EH (cell line): Measurements from ENCODE around the gene KREMEN2.

Experiments used
- DNase-seq: peaks from one replicate; pipeline ENCODE4 v3.0.0-alpha.2; 2015; ENCODE audit warnings: low read depth

The KREMEN2 gene

DNA sequence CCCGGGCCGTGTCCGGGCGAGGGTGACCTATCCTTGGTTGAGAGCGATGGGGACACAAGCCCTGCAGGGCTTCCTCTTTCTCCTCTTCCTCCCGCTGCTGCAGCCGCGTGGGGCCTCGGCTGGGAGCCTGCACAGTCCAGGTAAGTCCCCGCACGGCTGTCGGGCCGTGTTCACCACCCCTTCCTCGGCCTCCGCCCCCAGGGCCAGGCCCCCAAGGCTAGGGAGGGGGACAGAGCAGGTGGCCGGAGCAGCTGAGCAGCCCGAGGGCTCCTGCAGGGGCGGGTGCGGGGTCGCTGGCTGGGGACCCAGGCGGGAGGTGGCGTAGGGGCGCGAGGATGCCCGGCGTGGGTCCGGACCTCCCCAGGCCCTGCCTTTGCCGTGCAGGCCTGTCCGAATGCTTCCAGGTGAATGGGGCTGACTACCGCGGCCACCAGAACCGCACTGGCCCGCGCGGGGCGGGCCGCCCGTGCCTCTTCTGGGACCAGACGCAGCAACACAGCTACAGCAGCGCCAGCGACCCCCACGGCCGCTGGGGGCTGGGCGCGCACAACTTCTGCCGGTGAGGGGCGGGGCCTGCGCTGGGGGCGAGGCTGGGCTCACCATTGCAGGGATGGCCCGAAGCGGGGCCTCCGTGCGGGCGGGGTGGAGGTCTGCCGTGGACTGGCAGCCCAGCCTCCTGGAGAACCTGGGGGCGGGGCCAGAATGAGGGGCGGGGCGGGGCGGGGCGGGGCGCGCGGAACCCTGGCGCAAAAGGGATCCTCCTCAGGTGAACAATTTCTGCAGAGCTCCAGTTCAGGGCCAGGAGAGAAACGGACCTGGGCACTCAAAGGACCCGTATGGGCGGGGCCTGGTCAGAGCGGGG is 631 bp downstream of the KREMEN2 start:
- DNase-seq = peak; percentile 27

DNA sequence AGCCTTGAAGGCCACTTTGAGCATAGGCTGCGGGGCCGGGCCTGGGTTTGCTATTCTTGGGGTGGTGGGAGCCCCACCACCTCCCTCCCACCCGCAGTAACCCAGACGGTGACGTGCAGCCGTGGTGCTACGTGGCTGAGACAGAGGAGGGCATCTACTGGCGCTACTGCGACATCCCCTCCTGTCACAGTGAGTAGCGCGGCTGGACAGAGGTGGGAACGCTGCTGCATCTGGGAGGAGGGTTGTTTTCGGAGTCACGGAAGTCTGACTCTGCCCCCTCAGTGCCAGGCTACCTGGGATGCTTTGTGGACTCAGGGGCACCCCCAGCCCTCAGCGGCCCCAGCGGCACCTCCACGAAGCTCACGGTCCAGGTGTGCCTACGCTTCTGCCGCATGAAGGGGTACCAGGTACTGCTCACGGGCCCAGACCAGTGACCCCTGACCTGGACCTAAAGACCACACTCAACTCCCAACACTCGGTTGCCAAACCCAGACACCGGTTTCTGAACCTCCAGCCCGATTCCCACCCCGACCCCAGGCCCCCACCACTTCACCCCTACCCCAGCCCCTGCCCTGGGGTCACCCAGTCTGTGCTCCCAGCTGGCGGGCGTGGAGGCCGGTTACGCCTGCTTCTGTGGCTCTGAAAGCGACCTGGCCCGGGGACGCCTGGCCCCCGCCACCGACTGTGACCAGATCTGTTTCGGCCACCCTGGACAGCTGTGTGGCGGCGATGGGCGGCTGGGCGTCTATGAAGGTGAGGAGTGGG is 2.1 kb downstream of the KREMEN2 start:
- DNase-seq = no peak

DNA sequence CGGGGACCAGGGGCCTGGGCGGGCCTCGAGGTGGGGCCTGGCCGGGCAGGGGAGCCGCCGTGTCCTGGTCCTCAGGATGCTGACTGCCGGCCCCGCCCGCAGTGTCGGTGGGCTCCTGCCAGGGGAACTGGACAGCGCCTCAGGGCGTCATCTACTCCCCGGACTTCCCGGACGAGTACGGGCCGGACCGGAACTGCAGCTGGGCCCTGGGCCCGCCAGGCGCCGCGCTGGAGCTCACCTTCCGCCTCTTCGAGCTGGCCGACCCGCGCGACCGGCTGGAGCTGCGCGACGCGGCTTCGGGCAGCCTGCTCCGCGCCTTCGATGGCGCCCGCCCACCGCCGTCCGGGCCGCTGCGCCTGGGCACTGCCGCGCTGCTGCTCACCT is 2.7 kb downstream of the KREMEN2 start:
- DNase-seq = no peak

DNA sequence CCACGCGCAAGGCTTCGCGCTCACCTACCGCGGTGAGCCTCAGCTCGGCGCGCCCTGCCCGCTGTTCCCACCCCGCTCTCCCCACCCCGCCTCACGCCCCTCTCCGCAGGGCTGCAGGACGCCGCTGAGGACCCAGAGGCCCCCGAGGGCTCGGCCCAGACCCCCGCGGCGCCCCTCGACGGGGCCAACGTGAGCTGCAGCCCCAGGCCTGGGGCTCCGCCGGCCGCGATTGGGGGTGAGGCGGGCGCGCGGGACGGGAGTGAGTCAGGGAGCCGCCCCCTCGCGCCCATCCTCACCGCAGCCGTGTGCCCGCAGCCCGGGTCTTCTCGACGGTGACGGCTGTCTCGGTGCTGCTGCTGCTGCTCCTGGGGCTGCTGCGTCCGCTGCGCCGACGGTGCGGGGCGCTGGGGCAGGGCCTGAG is 3.1 kb downstream of the KREMEN2 start:
- no peak for DNase-seq

DNA sequence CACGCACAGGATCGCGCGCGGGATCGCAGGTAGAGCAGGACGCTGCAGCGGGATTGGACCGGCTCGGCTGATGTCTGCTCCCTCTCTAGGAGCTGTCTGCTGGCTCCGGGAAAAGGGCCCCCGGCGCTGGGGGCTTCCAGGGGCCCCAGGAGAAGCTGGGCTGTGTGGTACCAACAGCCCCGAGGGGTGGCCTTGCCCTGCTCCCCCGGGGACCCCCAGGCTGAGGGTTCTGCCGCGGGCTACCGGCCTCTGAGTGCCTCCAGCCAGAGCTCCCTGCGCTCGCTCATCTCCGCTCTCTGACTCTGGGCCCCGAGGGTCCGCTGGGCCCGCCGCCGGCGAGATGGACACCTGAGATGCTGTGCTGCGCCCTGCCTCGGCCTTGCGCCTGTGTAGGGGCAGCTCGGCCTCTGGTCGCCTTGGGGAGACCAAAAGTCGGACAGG is 3.7 kb downstream of the KREMEN2 start:
- no peak for DNase-seq

DNA sequence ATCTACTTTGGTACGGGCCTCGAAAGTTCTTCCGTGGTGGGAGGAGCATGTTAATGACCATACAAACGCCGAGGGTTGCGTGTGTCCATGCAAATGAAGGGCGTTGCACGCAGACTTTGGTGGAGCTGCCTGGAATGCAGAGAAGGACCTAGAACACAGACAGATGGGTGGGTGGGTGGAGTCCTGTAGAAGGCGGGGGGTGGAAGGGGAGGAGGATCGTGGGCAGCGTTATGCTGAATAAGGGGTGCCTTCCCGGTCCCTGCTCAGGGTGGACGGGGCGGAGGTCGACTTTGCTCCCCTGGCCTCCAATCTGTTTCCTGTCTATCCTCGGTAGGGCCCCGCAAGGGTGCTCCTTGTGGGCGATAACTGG is 4.3 kb downstream of the KREMEN2 start:
- DNase-seq = no peak

DNA sequence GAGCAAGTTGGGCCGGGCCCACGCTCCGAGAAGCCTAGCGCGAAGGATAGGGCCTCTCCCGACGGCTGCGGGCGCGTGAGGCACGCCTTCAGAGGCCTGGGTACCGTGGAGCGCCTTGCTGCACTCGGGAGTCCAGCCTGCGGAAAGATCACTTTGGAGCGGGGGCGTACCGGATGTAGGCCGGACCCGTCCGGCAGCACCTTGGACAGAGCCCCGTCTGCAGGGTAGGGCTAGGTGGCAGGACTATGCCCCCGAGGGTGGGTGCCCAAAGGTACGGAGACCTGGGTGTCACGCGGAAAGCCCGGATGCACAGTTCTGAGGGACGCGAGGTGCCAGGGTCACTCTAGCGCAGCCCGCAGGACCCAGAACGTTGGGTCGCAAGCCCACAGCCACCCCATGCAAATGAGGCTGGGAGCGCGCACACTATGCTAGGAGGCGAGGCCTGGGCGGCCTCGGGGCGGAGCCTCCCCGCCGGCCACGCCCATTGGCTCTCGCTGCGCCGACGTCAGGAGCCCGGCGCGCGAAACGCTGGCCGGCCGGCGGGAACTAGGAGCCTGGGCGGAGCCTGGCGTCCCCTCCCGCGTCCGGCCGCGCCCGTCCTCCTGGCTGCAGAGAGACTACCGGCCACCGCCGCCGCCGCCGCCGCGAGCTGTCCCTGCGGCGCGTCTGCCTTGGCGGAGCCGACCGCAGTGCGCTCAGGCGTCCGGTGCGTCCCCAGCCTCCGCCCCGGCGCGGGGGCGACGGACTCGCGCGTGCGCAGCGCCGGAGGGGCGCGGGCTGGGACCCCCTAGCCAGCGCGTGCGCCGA is 4.9 kb downstream of the KREMEN2 start, which contains the start of gene PAQR4:
PAQR4 (plus strand) TSS at position 611 of the 807 bp plus-strand sequence. CDS start 327 bp downstream, outside the sequence.
- peak; percentile 90 for DNase-seq

DNA sequence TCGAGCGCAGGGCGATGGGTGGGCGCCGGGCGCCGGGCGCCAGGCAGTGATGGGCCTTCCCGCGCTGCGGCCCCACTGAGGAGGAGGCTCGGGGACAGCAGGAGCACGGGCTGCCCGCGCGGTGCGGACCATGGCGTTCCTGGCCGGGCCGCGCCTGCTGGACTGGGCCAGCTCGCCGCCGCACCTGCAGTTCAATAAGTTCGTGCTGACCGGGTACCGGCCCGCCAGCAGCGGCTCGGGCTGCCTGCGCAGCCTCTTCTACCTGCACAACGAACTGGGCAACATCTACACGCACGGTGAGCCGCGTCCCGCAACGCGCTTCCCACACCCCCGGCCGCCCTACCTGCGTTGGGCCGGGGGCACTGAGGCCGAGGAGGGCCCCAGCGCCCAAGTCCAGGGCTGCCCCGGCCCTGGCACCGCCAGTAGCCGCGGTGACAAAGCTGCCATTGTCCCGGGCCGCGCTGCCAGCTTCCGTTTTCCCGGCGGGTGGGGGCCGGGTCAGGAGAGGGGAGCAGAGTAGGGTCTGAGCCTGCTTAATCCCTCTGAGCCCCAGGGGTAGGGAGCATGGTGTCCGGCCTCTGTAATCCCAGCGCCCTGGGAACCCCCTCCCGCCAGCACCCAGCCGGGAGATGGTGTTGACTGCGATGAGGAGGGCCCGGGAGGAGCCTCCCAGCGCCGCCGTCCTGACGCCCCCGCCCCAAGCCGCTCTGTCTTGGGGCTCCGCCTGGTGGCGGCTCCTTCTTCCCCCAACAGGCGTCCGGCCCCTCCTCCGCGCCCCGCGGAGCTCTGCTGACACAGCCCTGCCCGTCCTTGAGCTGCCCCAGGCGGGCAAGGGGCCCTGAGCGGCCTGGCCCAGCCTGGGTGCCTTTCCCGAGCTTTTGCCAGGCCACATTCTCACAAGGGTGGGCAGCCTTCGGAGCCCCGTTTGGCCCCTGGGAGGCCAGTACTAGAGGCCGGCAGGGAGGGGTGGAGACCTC is 5.8 kb downstream of the KREMEN2 start:
- DNase-seq = peak; percentile 62

DNA sequence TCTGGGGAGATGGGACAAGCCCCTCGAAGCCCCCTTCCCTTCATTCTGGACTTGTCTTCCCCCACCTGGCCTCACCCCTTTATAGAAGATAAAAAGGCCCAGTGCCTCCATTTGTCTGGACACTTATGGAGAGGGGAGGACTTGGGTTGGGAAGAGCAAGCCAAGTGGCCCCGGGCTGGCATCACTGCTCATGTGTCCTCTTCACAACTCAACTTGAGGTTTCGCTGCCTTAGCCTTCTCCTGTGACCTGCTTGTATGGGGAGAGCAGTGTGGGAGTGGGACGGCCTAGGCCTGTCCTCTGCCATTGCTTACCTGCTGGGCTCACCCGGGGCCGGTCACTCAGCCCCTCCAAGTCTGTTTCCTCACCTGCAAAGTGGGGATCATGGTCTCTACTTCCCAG is 6.5 kb downstream of the KREMEN2 start:
- no peak for DNase-seq

DNA sequence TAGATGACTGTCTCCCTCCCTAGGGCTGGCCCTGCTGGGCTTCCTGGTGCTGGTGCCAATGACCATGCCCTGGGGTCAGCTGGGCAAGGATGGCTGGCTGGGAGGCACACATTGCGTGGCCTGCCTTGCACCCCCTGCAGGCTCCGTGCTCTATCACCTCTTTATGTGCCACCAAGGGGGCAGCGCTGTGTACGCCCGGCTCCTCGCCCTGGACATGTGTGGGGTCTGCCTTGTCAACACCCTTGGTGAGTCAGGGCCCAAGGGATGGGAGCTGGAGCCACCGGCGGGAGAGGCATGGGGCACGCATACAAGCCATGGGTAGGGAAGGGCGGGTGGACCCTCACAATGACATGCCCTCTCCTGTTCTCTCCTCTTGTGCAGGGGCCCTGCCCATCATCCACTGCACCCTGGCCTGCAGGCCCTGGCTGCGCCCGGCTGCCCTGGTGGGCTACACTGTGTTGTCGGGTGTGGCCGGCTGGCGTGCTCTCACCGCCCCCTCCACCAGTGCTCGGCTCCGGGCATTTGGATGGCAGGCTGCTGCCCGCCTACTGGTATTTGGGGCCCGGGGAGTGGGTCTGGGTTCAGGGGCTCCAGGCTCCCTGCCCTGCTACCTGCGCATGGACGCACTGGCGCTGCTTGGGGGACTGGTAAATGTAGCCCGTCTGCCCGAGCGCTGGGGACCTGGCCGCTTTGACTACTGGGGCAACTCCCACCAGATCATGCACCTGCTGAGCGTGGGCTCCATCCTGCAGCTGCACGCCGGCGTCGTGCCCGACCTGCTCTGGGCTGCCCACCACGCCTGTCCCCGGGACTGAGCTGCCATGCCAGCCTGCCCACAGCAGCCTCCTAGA is 7.3 kb downstream of the KREMEN2 start:
- no peak for DNase-seq

DNA sequence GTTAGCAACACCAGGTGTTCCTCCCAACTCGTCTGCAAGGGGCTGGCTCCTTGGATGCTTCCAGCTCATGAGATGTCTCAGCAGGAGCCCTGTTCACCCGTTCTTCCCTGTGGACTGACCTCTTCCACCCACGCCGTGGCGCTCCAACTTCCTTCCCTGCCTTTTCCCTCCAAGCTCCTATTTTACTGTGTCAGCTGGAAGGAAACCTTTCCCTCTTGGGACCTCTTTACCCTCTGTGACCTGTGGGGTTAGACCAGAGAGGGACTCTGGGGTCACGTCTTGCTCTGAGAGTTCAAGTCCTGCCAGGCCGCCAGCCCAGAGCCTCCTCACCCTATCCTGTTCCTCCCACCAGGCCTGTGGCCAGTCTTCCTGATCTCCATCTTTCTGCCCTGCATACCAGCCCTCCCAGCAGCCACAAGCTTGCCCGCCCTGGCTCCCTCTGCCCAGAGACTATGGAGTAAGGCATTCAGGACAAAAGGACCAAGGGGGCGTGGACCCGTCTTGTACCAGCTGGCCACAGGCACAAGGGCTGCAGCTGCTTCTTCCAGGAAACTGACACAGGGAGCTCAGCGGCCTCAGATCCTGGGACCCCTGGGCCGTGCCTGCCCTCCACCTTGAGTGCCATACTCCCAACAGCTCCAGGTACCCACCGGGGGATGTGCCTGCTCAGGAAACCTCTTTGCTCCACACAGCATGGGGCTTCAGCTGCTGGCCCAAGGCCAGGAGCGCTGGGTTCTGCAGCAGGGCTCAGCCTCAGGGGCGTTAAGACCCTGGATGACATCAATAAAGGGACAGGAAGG is 8.1 kb downstream of the KREMEN2 start:
- no peak for DNase-seq

DNA sequence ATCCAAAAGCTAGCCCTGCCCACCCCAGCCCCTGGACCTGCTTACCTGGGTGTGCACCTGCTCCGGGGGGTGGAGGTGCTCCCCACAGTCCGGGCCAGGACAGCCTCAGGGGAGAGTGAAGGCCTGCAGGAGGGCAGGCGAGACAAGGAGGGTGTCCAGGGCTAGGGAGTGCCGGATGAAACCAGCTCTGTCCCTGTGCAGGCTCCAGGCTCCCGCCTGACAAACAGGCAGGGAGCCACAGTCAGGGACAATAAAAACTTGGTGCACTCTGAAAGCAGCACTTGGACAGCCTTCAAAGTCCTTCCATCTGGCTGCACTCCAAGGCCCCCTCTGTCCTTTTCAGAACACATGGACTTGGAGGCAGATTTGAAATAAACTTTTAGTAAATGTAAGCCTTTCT is 9.0 kb downstream of the KREMEN2 start:
- no peak for DNase-seq

DNA sequence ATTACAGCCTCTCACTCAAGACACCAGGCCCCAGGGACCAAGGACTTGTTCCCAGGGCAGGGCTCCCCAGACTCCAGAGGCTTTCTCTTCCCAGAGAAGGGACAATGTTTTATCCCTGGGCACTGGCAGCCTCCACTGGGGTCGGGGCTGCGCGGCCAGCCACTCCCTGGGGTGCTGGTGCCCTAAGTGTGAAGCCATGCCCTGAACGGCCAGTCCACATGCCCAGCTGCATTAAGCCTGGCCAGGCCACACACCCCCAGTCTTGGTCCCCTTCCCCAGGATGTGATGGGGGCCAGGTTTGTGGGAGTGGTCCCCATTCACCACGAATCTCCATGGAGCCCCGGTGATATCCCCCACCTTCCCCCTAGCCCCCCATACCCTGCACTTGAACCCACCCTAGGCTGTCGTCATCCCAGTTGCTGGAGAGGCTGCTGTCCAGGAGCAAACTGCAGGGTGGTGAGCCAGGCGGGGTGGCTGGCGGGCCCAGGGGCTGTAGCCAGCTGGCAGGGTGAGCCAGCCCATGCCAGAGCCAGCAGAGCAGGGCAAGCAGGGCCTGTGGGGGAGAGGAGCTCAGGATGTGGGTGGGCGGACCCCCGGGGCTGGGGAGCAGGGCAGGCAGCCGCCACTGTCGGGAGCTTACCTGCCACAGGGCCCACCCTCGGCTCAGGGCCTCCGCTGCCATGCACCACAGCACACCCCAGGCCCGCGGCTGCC is 9.7 kb downstream of the KREMEN2 start:
- DNase-seq = no peak

DNA sequence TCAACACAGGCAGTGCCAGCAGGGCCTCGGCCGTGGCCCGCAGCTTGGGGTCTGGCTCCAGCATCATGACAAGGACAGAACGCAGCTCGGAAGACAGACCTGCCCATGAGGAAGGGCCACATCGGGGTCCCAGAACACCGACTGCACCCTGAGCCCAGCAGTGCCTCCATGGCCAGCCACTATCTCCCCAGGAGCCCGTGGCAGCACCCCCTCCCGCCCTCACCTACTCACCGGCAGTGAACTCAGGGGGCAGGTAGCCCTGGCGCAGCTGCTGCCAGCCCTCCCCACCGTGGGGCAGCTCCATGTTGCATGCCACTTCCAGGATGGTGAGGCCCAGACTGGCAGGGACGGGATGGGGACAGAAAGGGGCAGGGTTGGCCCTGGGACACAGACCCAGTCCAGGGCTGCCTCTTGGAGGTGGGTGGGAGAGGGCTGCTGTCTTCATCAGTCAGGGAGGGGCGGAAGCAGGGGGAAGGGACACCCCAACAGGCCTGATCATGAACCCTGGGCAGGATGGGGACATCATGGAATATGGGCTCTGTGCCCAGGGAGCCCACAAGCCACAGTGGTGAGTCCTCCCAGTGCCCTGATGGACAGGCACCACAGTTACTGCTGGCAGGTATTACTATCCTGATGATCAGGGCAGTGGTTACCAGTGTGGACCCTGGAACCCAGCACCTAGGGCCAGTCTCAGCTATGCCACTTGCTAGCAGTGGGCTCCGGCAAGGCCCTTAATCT is 10.4 kb downstream of the KREMEN2 start:
- no peak for DNase-seq

DNA sequence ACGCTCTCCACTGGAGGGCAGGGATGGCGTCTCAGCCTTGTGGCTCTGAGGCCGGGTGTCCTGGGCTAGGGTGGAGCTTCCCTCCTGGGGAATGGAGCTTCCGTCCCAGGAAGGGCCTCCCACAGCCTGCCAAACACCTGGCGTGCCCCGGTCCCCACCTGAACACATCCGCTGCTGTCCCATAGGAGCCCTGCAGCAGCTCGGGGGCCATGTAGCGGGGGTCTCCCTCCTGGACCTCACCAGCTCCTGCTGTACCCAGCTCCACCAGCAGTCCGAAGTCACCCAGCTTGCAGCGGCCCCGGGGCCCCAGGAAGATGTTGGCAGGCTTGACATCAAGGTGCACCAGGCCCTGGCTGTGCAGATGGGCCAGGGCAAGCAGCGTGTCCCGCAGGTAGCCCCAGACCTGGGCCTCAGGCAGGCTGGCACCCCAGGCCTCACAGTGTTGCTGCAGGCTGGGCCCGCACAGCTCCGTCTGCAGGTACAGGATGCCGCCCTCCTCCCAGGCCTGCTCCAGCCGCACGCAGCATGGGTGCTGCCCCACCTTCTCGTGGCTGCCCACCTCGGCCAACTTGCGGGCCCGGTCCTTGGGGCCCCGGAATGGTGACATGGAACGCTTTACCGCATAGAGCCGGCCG is 11.2 kb downstream of the KREMEN2 start:
- DNase-seq = no peak

DNA sequence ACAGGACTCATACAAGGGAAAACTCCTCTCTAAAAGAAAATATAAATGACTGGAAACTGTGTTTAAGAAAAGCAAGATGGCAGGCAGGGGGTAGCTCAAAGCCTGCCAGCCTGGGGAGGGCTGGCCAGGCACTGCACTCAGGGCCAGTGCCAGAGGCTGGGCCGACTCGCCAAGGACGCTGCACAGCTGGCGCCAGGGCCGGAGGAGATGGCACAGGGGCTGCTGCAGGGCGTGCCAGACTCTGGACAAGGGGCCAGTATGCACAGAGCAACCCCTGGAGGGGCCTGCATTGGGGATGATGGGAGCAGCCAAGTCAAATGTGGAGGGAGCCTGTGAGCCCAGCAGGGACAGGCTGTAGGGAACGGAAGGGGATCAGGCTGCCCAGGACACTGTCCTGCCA is 12.1 kb downstream of the KREMEN2 start:
- DNase-seq = no peak

DNA sequence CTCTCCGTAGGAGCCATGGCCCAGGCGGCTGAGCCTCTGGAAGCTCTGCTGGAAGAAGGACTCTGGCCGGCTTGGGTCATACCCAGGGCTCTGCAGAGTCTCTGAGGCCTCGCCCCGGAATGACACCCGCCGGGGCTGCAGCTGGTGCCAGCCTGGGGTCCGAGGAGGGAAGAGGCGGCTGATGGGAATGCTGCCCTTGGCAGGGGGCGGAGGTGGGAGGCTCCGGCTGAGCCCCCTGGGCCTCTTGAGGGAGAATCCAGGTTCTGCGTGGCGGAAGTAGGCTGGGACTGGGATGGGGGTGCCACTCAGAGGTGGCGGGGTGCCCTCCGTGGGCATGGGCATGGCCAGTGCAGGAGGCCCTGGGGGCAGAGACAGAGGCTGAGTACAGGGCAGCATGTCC is 12.6 kb downstream of the KREMEN2 start:
- no peak for DNase-seq

DNA sequence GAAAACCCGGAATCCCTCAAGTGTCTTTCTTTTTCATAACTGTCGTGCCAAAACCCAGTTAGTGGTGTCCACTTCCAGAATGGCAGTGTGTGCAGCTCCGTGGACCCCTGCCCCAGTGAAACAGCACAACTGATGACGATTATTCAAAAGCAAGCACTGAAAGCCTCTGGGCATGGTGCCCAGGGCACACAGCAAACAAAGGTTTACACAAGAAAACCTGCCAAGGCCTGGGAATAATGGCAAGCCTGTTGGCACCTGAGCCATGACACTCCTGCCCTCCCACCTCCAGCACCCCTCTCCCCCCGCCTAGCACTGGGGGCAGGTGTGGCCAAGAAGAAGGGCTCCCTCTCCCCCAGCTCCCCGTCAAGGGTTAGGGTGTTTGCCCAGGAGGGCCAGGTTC is 13.4 kb downstream of the KREMEN2 start:
- DNase-seq = no peak
